Gastroesophageal sphincter (tissue), 3 donors: ENCODE data around the gene ZPBP.

Experiments used
- CTCF ChIP-seq, 4 experiments: fragments of 200-600 bp in 2 of 4; fragments of 450-650 bp in 2 of 4; sonication (generic) in 1 of 4; IDR thresholded peaks; one replicate each; pipeline ENCODE4 v1.5.1; 2017 to 2019; ENCODE audit warnings: antibody characterized with exemption in 4 of 4, mild to moderate bottlenecking in 2 of 4, moderate library complexity in 2 of 4
- EP300 ChIP-seq: sonication (generic); formaldehyde crosslinking; IDR thresholded peaks from one replicate; pipeline ENCODE4 v1.6.1; 2017; ENCODE audit warnings: antibody characterized with exemption, mild to moderate bottlenecking
- POLR2A ChIP-seq, 2 donors: fragments of 450-650 bp; IDR thresholded peaks; one replicate each; pipeline ENCODE4 v1.6.1; 2017; ENCODE audit warnings: antibody characterized with exemption in 2 of 2, mild to moderate bottlenecking in 2 of 2, moderate library complexity in 1 of 2

- no peak for TF ChIP-seq CTCF (IDR thresholded peaks at IDR 0.05)
- no peak for TF ChIP-seq EP300
- no peak for TF ChIP-seq POLR2A (IDR thresholded peaks at IDR 0.05)
Observed at GRCh38 chr7:49995681-49996080, 97.4 kb downstream of the ZPBP start.
